HUDEP-2 (cell line): ENCODE measurements around the gene FSTL1.

ENCODE experiments used
- DNase-seq, 76 experiments: peaks; one replicate each; lab custom pipeline; 2025; ENCODE audit not compliant: unreplicated experiment in 76 of 76; lab: John Stamatoyannopoulos, UW

The FSTL1 gene

GRCh38 chr3:120441776-120442175 lies 9.0 kb downstream of the FSTL1 start:
- DNase-seq: no peak

- no peak for DNase-seq
Measured at GRCh38 chr3:120440762-120441161, 10.0 kb downstream of the FSTL1 start.

- no peak for DNase-seq
Measured at GRCh38 chr3:120440001-120440703, 10.6 kb downstream of the FSTL1 start.

- no peak for DNase-seq
Measured at GRCh38 chr3:120438665-120439370, 12.0 kb downstream of the FSTL1 start.

- DNase-seq: no peak
Measured at GRCh38 chr3:120438216-120438615, 12.6 kb downstream of the FSTL1 start.

- DNase-seq: no peak
Measured at GRCh38 chr3:120437559-120437958, 13.2 kb downstream of the FSTL1 start.

- no peak for DNase-seq
Measured at GRCh38 chr3:120436523-120437050, 14.2 kb downstream of the FSTL1 start.

GRCh38 chr3:120435621-120436020 lies 15.2 kb downstream of the FSTL1 start:
- no peak for DNase-seq

GRCh38 chr3:120433662-120434331 lies 17.0 kb downstream of the FSTL1 start:
- DNase-seq: no peak

- no peak for DNase-seq
Measured at GRCh38 chr3:120432150-120432860, 18.5 kb downstream of the FSTL1 start.

- no peak for DNase-seq
Measured at GRCh38 chr3:120429921-120430361, 20.9 kb downstream of the FSTL1 start.

- DNase-seq: no peak
Measured at GRCh38 chr3:120428924-120429323, 21.9 kb downstream of the FSTL1 start.

GRCh38 chr3:120427201-120427600 lies 23.6 kb downstream of the FSTL1 start:
- DNase-seq: no peak

- no peak for DNase-seq
Measured at GRCh38 chr3:120425572-120426250, 25.1 kb downstream of the FSTL1 start.

GRCh38 chr3:120424976-120425570 lies 25.7 kb downstream of the FSTL1 start:
- no peak for DNase-seq

GRCh38 chr3:120424506-120424905 lies 26.3 kb downstream of the FSTL1 start:
- DNase-seq: no peak

- no peak for DNase-seq
Measured at GRCh38 chr3:120423432-120423831, 27.4 kb downstream of the FSTL1 start.

- DNase-seq: no peak
Measured at GRCh38 chr3:120421926-120422325, 28.9 kb downstream of the FSTL1 start.

GRCh38 chr3:120420928-120421551 lies 29.8 kb downstream of the FSTL1 start:
- DNase-seq: no peak
